GM19452 (cell line): ENCODE measurements around the gene NPM1.

Source experiments
- ATAC-seq: cut with Tn5 transposase; IDR thresholded peaks from one replicate; pipeline ENCODE4 v1.9.1; 2021; ENCODE audit not compliant: unreplicated experiment

NPM1 gene

GRCh38 chr5:171427318-171428167 is 39.9 kb downstream of the NPM1 start:
- no peak for ATAC-seq

- ATAC-seq, result no peak
Observed at GRCh38 chr5:171428168-171428696, 40.6 kb downstream of the NPM1 start.

GRCh38 chr5:171428809-171429542 is 41.3 kb downstream of the NPM1 start:
- no peak for ATAC-seq

- no peak for ATAC-seq
Observed at GRCh38 chr5:171429543-171429910, 41.9 kb downstream of the NPM1 start.

- ATAC-seq, result no peak
Observed at GRCh38 chr5:171431251-171431777, 43.7 kb downstream of the NPM1 start.

GRCh38 chr5:171432076-171432475 is 44.4 kb downstream of the NPM1 start:
- no peak for ATAC-seq

- no peak for ATAC-seq
Observed at GRCh38 chr5:171432583-171433351, 45.1 kb downstream of the NPM1 start.

- no peak for ATAC-seq
Observed at GRCh38 chr5:171433352-171433698, 45.7 kb downstream of the NPM1 start.

- ATAC-seq, result no peak
Observed at GRCh38 chr5:171433982-171434676, 46.5 kb downstream of the NPM1 start.

GRCh38 chr5:171434874-171435273 is 47.2 kb downstream of the NPM1 start:
- ATAC-seq, result no peak

GRCh38 chr5:171435908-171436307 is 48.3 kb downstream of the NPM1 start:
- no peak for ATAC-seq

GRCh38 chr5:171436804-171437285 is 49.2 kb downstream of the NPM1 start:
- no peak for ATAC-seq

- ATAC-seq, result no peak
Observed at GRCh38 chr5:171437286-171437821, 49.7 kb downstream of the NPM1 start.

- ATAC-seq, result no peak
Observed at GRCh38 chr5:171438738-171439137, 51.1 kb downstream of the NPM1 start.

- ATAC-seq, result no peak
Observed at GRCh38 chr5:171441246-171441791, 53.7 kb downstream of the NPM1 start.

- ATAC-seq, result no peak
Observed at GRCh38 chr5:171442287-171443042, 54.8 kb downstream of the NPM1 start.

- no peak for ATAC-seq
Observed at GRCh38 chr5:171444582-171444981, 56.9 kb downstream of the NPM1 start.

GRCh38 chr5:171445644-171446516 is 58.2 kb downstream of the NPM1 start:
- ATAC-seq, result no peak
